Measurements from ENCODE around the gene PTPRS. TPM values are rescaled to one million over a fixed set of nuclear protein-coding genes. Genes with fewer than 3 reads are reported as not detected.

PTPRS gene
- total RNA-seq, 1 donor from 2014 or later: 0.21 TPM

DNA sequence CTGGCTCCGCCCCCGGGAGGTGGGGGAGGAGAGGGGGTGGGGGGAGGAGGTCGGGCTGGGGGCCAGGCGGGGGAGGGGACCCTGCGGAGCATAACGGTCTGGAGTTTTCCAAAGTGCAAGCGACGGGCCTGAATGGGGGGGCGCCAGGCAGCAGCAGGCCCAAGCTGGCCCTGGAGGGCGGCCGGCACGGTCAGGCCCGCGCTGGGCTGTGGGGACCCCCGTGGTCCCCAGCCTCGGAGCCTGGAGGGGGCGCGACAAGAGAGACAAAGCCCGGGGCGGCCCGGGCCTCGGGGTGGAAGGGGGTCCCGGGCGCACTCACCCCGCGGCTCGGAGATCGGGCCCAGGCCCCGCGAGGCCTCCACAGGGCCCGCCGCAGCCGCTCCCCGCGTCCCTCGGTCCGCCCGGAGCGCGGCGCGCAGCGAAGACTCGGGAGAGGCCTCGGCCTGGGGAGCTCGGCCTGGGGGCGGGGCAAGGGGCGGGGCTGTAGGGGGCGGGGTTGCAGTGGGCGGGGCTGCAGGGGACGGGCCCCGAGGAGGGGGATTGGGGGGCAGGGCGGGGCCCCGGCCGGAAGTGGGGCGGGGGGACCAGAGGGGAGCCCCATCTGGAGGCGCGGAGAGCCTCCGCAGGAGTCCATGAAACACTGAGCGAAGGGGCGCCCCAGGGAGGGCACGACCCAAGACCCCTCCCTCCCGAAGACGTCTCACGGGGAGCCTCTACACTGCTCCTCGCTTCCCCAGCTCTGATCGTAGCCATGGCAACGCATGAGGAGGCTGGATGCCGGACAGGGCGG, 47.6 kb downstream of the PTPRS start:
- H3K36me3 Mint-ChIP-seq (ENCODE audit: low read depth): no peaks in the 10 kb centered on the region
- no peaks in the 10 kb centered on the region for H3K9me3 Mint-ChIP-seq
- no peaks in the 10 kb centered on the region for H3K4me1 Mint-ChIP-seq (ENCODE audit: low read depth)
- H3K4me3 Mint-ChIP-seq: no peak overlapping the region
- intact Hi-C loops (cut with micrococcal nuclease): no loop called here
- DNase-seq (ENCODE audit: low spot score): no peak
- no peak overlapping the region for H3K27ac Mint-ChIP-seq
- peaks cover 17% of the 10 kb centered on the region for H3K27me3 Mint-ChIP-seq (ENCODE audit: insufficient read depth)

DNA sequence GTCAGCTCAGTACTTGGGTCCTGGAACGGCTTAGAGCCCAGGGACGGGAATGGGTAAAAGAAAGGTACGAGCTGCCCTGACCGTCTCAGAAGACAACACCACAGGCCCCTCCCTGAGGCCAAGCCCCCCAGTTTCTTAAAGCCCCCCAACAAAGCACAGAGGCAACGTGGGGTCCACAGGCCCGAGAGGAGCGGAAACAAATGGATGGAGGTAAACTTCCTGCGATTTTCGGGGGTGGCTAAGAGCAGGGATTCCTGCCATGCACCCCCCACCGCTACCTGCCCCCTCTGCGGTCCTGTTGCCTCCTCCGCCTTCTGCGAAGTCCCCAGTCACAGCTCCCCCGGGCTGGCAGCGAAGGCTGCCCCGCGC, 48.2 kb downstream of the PTPRS start:
- H3K27me3 Mint-ChIP-seq (ENCODE audit: insufficient read depth): peaks cover 17% of the 10 kb centered on the region
- H3K36me3 Mint-ChIP-seq (ENCODE audit: low read depth): no peaks in the 10 kb centered on the region
- DNase-seq (ENCODE audit: low spot score): no peak
- H3K4me3 Mint-ChIP-seq: no peak overlapping the region
- intact Hi-C loops (cut with micrococcal nuclease): no loop called here
- H3K9me3 Mint-ChIP-seq: no peaks in the 10 kb centered on the region
- H3K27ac Mint-ChIP-seq: no peak overlapping the region
- H3K4me1 Mint-ChIP-seq (ENCODE audit: low read depth): no peaks in the 10 kb centered on the region

DNA sequence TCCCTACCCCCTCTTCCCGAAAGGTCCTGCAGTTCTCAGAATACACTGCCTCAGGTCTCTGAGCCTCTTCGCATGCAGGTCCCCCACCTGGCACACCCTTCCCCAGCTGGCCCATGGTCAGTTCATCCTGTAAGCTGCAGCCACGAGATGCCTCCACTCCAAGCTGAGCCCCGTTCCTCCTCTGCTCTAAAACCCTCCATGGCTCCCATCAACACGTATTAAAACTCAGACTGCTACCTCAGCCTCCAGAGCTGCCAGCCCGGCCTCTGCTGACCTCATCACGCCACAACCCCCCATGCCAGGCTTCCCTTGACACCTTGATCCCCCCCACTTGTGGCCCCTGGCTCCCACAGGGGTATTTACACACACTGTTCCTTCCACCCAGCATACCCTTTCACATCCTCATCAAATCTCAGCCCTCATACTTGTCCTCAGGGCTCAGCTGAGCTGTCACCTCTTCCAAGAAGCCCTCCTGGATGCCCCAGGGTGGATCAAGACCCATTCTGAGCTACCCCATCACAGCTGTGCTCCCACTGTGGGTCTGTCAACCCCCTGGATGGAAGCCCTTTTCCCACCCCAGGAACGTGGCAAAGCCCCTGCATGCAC, 48.9 kb downstream of the PTPRS start:
- H3K36me3 Mint-ChIP-seq (ENCODE audit: low read depth): no peaks in the 10 kb centered on the region

More for the DNA sequence above, 48.9 kb downstream of the PTPRS start:
- Mint-ChIP-seq H3K27ac (no peak overlapping the region), H3K9me3 (no peaks in the 10 kb centered on the region), H3K4me3 (no peak overlapping the region), H3K4me1 (ENCODE audit: low read depth) (no peaks in the 10 kb centered on the region), H3K27me3 (ENCODE audit: insufficient read depth) (peaks cover 17% of the 10 kb centered on the region)
- intact Hi-C loops (cut with micrococcal nuclease): no loop called here
- DNase-seq (ENCODE audit: low spot score): no peak

Other genes with a start within 250 kb of the PTPRS start
- not detected in 2 replicates for gene ZNRF4, start 114.6 kb upstream of the PTPRS start, total RNA-seq
- 0.39 and 0.75 TPM in 2 replicates for gene TINCR, start 227.1 kb upstream of the PTPRS start, total RNA-seq